ENCODE data around the gene CAPN14. TPM values are rescaled to one million over a fixed set of nuclear protein-coding genes. Genes with fewer than 3 reads are reported as not detected.
A peak's percentile ranks its signal among the peaks of the same experiment; 100 is the strongest.

Gene CAPN14
- total RNA-seq, 4 donors from 2014 or later: 124 to 316 (median 198) TPM

DNA sequence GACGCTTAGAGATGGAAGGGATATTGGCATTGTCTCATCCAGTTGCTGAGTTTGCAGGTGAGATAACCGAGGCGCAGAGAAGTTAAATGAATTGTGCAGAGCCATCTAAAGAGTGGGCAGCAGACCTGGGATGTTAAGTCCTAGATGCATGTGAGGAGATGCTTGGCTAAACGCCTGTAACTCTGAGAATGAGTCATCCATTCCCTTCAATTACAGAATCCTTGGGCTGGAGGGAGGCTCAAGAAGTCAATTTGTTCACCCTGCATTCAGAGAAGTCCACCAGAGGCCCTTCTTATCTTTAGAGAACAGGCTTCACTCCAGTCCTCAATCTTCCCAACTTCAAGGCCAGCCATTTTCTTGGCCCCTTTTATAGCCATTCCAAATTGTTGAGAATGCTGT is 18.2 kb upstream of the CAPN14 start:
- 26 to 33% methylated on average over 4 of the region's 4 CpGs for WGBS, 2 donors
- no peak for TF ChIP-seq POLR2A (IDR thresholded peaks at IDR 0.05)
- TF ChIP-seq, protein P1, sequence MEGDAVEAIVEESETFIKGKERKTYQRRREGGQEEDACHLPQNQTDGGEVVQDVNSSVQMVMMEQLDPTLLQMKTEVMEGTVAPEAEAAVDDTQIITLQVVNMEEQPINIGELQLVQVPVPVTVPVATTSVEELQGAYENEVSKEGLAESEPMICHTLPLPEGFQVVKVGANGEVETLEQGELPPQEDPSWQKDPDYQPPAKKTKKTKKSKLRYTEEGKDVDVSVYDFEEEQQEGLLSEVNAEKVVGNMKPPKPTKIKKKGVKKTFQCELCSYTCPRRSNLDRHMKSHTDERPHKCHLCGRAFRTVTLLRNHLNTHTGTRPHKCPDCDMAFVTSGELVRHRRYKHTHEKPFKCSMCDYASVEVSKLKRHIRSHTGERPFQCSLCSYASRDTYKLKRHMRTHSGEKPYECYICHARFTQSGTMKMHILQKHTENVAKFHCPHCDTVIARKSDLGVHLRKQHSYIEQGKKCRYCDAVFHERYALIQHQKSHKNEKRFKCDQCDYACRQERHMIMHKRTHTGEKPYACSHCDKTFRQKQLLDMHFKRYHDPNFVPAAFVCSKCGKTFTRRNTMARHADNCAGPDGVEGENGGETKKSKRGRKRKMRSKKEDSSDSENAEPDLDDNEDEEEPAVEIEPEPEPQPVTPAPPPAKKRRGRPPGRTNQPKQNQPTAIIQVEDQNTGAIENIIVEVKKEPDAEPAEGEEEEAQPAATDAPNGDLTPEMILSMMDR (IDR thresholded peaks at IDR 0.05): no peak
- intact Hi-C loops (cut with DNase I): no loop called here
- H3K27me3 ChIP-seq: no peaks in the 10 kb centered on the region
- peaks cover 17 to 77% (median 52%) of the 10 kb centered on the region in 3 donors for H3K4me1 ChIP-seq
- H3K4me3 ChIP-seq: peak overlapping the region in 3 of 4 donors; percentile 7 to 60 (median 55)
- H3K36me3 ChIP-seq: peaks cover 0 to 8% (median 0%) of the 10 kb centered on the region in 3 donors
- H3K27ac ChIP-seq: peak overlapping the region; percentile 47 to 85 (median 83)
- no peaks in the 10 kb centered on the region for H3K9me3 ChIP-seq
- no peak for DNase-seq

DNA sequence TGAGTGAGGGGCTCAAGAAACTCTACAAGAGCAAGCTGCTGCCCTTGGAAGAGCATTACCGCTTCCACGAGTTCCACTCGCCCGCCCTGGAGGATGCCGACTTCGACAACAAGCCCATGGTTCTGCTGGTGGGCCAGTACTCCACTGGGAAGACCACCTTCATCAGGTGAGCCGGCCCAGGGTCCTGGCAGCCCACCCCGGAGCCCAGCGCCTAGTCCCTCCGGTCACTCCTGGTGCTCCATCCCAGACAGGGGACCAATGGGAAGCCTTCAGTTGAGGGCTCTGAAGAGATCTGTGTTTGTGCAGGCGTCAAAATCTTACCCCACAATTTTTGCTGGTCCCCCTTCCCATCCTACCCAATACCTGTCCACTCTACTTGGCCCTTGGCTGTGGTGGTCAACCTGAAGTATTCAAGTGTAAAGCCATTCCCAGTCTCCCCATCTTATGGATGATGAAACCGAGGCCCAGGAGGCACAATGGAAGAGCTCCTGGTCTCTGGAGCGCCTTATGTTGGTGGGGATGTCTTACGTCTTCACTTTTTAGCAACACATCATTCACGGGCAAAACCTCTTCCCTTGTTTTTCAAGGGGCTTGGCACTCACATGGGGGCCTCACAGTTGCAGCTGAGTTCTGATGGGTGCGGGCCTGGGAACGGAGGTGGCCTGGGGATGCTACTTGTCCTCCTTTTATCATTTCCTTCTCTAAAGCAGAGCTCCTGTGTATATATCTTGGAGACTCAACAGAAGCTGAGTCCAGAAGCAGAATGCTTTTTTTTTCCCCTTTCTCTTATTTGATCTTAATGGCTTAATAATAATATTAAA is 17.6 kb upstream of the CAPN14 start:
- peaks cover 14 to 74% (median 49%) of the 10 kb centered on the region in 3 donors for H3K4me1 ChIP-seq
- WGBS, 2 donors: 47 to 67% methylated on average over 10 to 14 of the region's 17 CpGs
- H3K4me3 ChIP-seq: peak overlapping the region; percentile 55 to 75 (median 62)
- H3K9me3 ChIP-seq: no peaks in the 10 kb centered on the region
- intact Hi-C loops (cut with DNase I): loop anchor here (5.0 kb wide), 1 partner anchor 92 kb away; no protein-coding TSS in a partner anchor
- H3K27ac ChIP-seq: peak overlapping the region; percentile 66 to 85 (median 83)
- H3K27me3 ChIP-seq: no peaks in the 10 kb centered on the region
- peaks cover 0 to 8% (median 0%) of the 10 kb centered on the region in 3 donors for H3K36me3 ChIP-seq
- TF ChIP-seq POLR2A (IDR thresholded peaks at IDR 0.05): no peak
- TF ChIP-seq, protein P1 (IDR thresholded peaks at IDR 0.05): no peak
- DNase-seq: no peak

DNA sequence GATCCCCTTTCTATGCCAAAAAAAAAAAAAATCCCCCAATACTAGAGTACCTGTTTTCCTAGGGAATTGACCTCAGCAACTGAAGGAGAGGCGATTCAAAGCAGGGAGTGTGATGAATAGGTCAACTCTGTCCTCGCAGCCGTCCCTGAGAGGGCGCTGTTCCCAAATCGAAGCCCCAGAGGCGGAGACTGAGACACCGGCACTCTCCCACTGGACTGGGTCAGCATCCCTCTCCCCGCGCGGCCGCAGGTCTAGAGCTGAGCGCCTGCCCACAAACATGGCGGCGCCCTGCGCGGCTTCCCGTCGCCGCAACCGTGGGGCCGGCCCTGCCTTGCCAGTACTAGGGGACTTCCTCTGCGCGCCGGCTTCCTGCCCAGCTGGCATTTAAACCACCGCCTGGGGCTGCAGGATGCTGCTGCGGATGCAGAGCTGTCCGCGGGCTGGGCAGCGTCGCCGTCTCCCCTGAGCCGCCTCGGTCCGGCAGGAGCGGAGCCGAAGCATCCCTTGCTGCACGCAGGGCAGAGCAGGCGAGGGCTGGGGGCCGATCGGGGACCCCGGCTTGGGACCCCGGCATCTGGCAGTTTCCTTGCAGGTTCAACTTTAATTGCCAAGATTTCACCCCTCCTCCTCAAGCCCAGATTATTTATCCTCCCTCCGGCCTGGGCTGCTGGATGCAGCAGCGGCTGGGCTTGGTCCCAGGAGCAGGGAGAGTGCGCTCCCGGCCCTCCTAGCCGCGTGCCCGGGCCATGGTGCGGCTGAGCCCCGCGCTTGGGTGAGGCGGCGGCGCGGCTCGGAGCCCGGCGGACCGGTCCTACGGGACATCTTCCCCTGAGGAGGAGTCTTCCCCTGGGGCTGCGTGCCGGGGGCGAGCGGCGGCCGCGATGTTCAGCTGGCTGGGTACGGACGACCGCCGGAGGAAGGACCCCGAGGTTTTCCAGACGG is 16.7 kb upstream of the CAPN14 start, which contains the start of gene EHD3:
TSS of gene EHD3 (plus strand) at position 412 of the 942 bp plus-strand sequence. CDS start at position 882, 470 bp downstream.
- H3K9me3 ChIP-seq: no peaks in the 10 kb centered on the region
- H3K4me1 ChIP-seq: peaks cover 5 to 65% (median 40%) of the 10 kb centered on the region in 3 donors
- TF ChIP-seq, protein P1 (IDR thresholded peaks at IDR 0.05): peak in 5 of 6 experiments; percentile 34 to 60 (median 47)
- peak in 2 of 4 donors; percentile 15 to 55 for TF ChIP-seq POLR2A (IDR thresholded peaks at IDR 0.05)
- DNase-seq: peak; percentile 50
- H3K36me3 ChIP-seq: peaks cover 0 to 8% (median 0%) of the 10 kb centered on the region in 3 donors
- peak within 1 kb of the TSS; percentile 55 to 75 (median 62) for H3K4me3 ChIP-seq
- intact Hi-C loops (cut with DNase I): loop anchor here (5.0 kb wide), 1 partner anchor 93 kb away; no protein-coding TSS in a partner anchor
- WGBS, 2 donors: 3% methylated on average over 19 of the region's 74 CpGs; no CpG with 5 or more reads in 1 of the 2 donors
- H3K27me3 ChIP-seq: no peaks in the 10 kb centered on the region
- peak within 1 kb of the TSS; percentile 66 to 85 (median 83) for H3K27ac ChIP-seq

DNA sequence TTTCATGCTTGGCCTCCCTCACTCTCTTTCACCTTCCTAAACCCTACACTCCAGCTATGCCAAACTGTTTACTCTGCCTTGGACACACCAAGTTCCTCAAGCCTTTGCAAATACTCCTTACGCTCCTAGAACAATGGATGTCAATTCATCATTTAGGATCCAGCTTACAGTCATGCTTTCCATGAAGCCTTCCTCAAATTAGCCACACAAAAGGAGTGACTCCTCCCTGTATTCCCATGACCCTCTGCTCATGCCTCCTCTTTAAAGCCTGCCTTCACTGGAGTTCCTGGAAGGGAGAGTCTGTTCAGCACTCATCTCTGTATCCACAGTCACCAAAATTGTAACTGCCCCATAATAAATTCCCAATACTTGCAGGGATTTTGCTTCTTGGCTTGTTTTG is 15.9 kb upstream of the CAPN14 start:
- Histone ChIP-seq H3K36me3 (no peaks in the 10 kb centered on the region), H3K27ac (peak overlapping the region; percentile 66 to 85 (median 83)), H3K4me3 (peak overlapping the region; percentile 55 to 75 (median 62)), H3K4me1 (peaks cover 5 to 60% (median 33%) of the 10 kb centered on the region in 3 donors), H3K9me3 (no peaks in the 10 kb centered on the region), H3K27me3 (no peaks in the 10 kb centered on the region)
- DNase-seq: no peak
- intact Hi-C loops (cut with DNase I): loop anchor here (5.0 kb wide), 1 partner anchor 94 kb away; no protein-coding TSS in a partner anchor
- no peak for TF ChIP-seq POLR2A (IDR thresholded peaks at IDR 0.05)
- TF ChIP-seq, protein P1 (IDR thresholded peaks at IDR 0.05): no peak
- WGBS, 2 donors: 39 to 73% methylated on average over 1 of the region's 1 CpG
